Endodermal cell (in vitro differentiated cells): ENCODE measurements around the gene CTSC. TPM values are rescaled to one million over a fixed set of nuclear protein-coding genes. Genes with fewer than 3 reads are reported as not detected.

Experiments
- DNase-seq: peaks from one replicate; pipeline ENCODE4 v3.0.0-alpha.2; 2017
- H3K27ac ChIP-seq: 2 replicates; pipeline ENCODE4 v1.5.1; 2013; ENCODE audit warnings: mild to moderate bottlenecking, low read depth, low read length, moderate library complexity
- H3K27me3 ChIP-seq: 2 replicates; pipeline ENCODE4 v1.6.1; 2013; ENCODE audit warnings: mild to moderate bottlenecking, low read length, moderate library complexity; ENCODE audit not compliant: insufficient read depth, control insufficient read depth, poor library complexity, severe bottlenecking
- H3K36me3 ChIP-seq: 2 replicates; pipeline ENCODE4 v1.7.0; 2013; ENCODE audit warnings: mild to moderate bottlenecking, low read length, moderate library complexity; ENCODE audit not compliant: control insufficient read depth, insufficient read depth
- H3K4me1 ChIP-seq: one replicate; pipeline ENCODE4 v1.7.0; 2013; ENCODE audit warnings: low read length; ENCODE audit not compliant: control insufficient read depth, insufficient read depth
- H3K4me3 ChIP-seq: 2 replicates; pipeline ENCODE4 v1.5.1; 2013; ENCODE audit warnings: mild to moderate bottlenecking, low read length, moderate library complexity
- H3K9ac ChIP-seq: 2 replicates; pipeline ENCODE4 v1.6.1; 2013; ENCODE audit warnings: mild to moderate bottlenecking, low read length, moderate library complexity; ENCODE audit not compliant: poor library complexity, severe bottlenecking; ENCODE audit errors: extremely low read depth
- H3K9me3 ChIP-seq: 2 replicates; pipeline ENCODE4 v1.6.1; 2013; ENCODE audit warnings: mild to moderate bottlenecking, low read length, moderate library complexity; ENCODE audit not compliant: control insufficient read depth
- H3K27ac Mint-ChIP-seq: 2 replicates; pipeline ENCODE4 v1.8.0; 2020; ENCODE audit warnings: mixed read lengths
- H3K27me3 Mint-ChIP-seq: 2 replicates; pipeline ENCODE4 v1.8.0; 2021; ENCODE audit warnings: mild to moderate bottlenecking, mixed read lengths; ENCODE audit not compliant: insufficient read depth
- H3K36me3 Mint-ChIP-seq: 2 replicates; pipeline ENCODE4 v1.8.0; 2020; ENCODE audit warnings: low read depth, mixed read lengths
- H3K4me1 Mint-ChIP-seq: 2 replicates; pipeline ENCODE4 v1.8.0; 2020; ENCODE audit warnings: mixed read lengths
- H3K4me3 Mint-ChIP-seq: 2 replicates; pipeline ENCODE4 v1.8.0; 2020; ENCODE audit warnings: mild to moderate bottlenecking, moderate library complexity, mixed read lengths
- H3K9me3 Mint-ChIP-seq: 2 replicates; pipeline ENCODE4 v1.8.0; 2020; ENCODE audit warnings: mild to moderate bottlenecking, mixed read lengths
- CTCF ChIP-seq: fragments of 200-600 bp; sonication (generic); conservative IDR thresholded peaks from 2 replicates; pipeline ENCODE4 v1.5.0; 2021; ENCODE audit warnings: antibody characterized with exemption, mild to moderate bottlenecking
- WGBS, 2 experiments: methylation state at CpG; one replicate each; pipeline versions ENCODE4 v1.1.5 to v1.1.7; 2013; ENCODE audit warnings: missing lambda C conversion rate in 2 of 2, mixed read lengths in 1 of 2; ENCODE audit not compliant: insufficient coverage in 1 of 2, insufficient read length in 1 of 2; 5-methylcytosine and 5-hydroxymethylcytosine counted together
- total RNA-seq, 2 donors: library from RNA; stranded (reverse); fragmentation: NEBNext Ultra II Directional in 1 of 2; extraction: Animal tissue kit (Norgen Biotek cat#: 25700) in 1 of 2; gene quantifications; 2 replicates in 1 of 2; 3 replicates in 1 of 2; pipeline ENCODE4 v1.2.1, GENCODE V29; 2021

CTSC gene
- total RNA-seq, 2 donors from 2014 or later = 234 to 273 TPM

GRCh38 chr11:88288560-88288959 is 49.0 kb downstream of the CTSC start:
- no peaks in the 10 kb centered on the region for H3K4me1 ChIP-seq
- no peak for DNase-seq
- peaks cover 2% of the 10 kb centered on the region for H3K4me1 Mint-ChIP-seq
- H3K9me3 Mint-ChIP-seq = no peaks in the 10 kb centered on the region
- peaks cover 57% of the 10 kb centered on the region for H3K36me3 Mint-ChIP-seq
- 100% methylated on average over 1 of the region's 1 CpG for WGBS, 2 experiments
- H3K27me3 Mint-ChIP-seq = no peaks in the 10 kb centered on the region
- no peaks in the 10 kb centered on the region for H3K27me3 ChIP-seq
- no peak for TF ChIP-seq CTCF
- no peak overlapping the region for H3K9ac ChIP-seq
- H3K36me3 ChIP-seq = peaks cover 24% of the 10 kb centered on the region
- H3K27ac ChIP-seq = no peak overlapping the region
- H3K4me3 Mint-ChIP-seq = no peak overlapping the region
- no peak overlapping the region for H3K27ac Mint-ChIP-seq
- H3K9me3 ChIP-seq = no peaks in the 10 kb centered on the region
- H3K4me3 ChIP-seq = no peak overlapping the region

GRCh38 chr11:88284336-88285050 is 53.0 kb downstream of the CTSC start:
- no peaks in the 10 kb centered on the region for H3K27me3 Mint-ChIP-seq
- H3K36me3 ChIP-seq = peaks cover 7% of the 10 kb centered on the region
- peaks cover 2% of the 10 kb centered on the region for H3K4me1 ChIP-seq
- no peaks in the 10 kb centered on the region for H3K9me3 ChIP-seq
- no peak for TF ChIP-seq CTCF
- peaks cover 27% of the 10 kb centered on the region for H3K36me3 Mint-ChIP-seq
- H3K9me3 Mint-ChIP-seq = no peaks in the 10 kb centered on the region
- no peak for DNase-seq
- H3K4me3 ChIP-seq = no peak overlapping the region
- no peak overlapping the region for H3K27ac ChIP-seq
- H3K4me3 Mint-ChIP-seq = no peak overlapping the region
- H3K4me1 Mint-ChIP-seq = peaks cover 7% of the 10 kb centered on the region
- no peak overlapping the region for H3K27ac Mint-ChIP-seq
- no peaks in the 10 kb centered on the region for H3K27me3 ChIP-seq
- H3K9ac ChIP-seq = no peak overlapping the region

GRCh38 chr11:88282747-88283515 is 54.6 kb downstream of the CTSC start:
- H3K27ac Mint-ChIP-seq = peak overlapping the region; percentile 11
- 90 to 100% methylated on average over 1 of the region's 1 CpG for WGBS, 2 experiments
- TF ChIP-seq CTCF = no peak
- Histone ChIP-seq H3K4me3 (no peak overlapping the region), H3K27me3 (no peaks in the 10 kb centered on the region), H3K36me3 (no peaks in the 10 kb centered on the region), H3K9ac (no peak overlapping the region), H3K4me1 (peaks cover 2% of the 10 kb centered on the region), H3K27ac (no peak overlapping the region), H3K9me3 (no peaks in the 10 kb centered on the region)
- H3K9me3 Mint-ChIP-seq = no peaks in the 10 kb centered on the region
- H3K4me3 Mint-ChIP-seq = no peak overlapping the region
- H3K36me3 Mint-ChIP-seq = peaks cover 24% of the 10 kb centered on the region
- DNase-seq = no peak
- no peaks in the 10 kb centered on the region for H3K27me3 Mint-ChIP-seq
- peaks cover 7% of the 10 kb centered on the region for H3K4me1 Mint-ChIP-seq
